ENCODE measurements around the gene BCKDHB. TPM values are rescaled to one million over a fixed set of nuclear protein-coding genes. Genes with fewer than 3 reads are reported as not detected.

Gene BCKDHB
- polyA plus RNA-seq, 1 donor (not counting 4 experiments of a cell fraction or from before 2014, with no cell fraction given) = 20.9 TPM

DNA sequence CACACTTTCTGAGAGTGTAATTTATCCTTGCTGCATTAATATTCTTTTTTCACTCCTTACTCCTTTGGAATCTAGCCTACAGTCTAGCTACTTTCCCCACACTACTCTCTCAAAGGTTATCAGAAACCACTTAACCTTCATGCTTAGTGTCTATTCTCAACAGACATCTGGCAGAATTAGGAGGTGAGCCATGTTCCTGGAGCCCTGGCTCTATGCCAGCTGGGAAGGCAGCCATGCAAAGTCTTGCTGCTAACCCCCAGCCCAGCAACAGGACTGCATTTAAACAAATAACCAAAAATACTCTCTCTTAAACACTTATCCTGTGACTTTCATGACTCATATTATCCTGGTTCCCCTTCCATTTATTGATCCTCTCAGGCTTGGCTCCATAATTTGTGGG is 260.2 kb downstream of the BCKDHB start:
- H3K27ac ChIP-seq (ENCODE audit: control insufficient read depth, insufficient read depth, low read length) = no peak overlapping the region
- no peak overlapping the region for H3K9ac ChIP-seq (ENCODE audit: control insufficient read depth, extremely low read depth, insufficient read depth, low read length)
- H3K4me3 ChIP-seq (ENCODE audit: control insufficient read depth in 2 of 3, extremely low read depth in 1 of 3, insufficient read depth in 2 of 3, low read depth in 1 of 3, low read length in 3 of 3) = no peak overlapping the region
- H3K9me3 ChIP-seq (ENCODE audit: control insufficient read depth, low read depth, low read length) = no peaks in the 10 kb centered on the region
- no peak overlapping the region for H2AFZ ChIP-seq (ENCODE audit: control insufficient read depth, low read length)
- no peaks in the 10 kb centered on the region for H3K9me1 ChIP-seq (ENCODE audit: control insufficient read depth, extremely low read depth, insufficient read depth, low read length)
- H3K4me1 ChIP-seq (ENCODE audit: control insufficient read depth, extremely low read depth, insufficient read depth, low read length) = no peaks in the 10 kb centered on the region
- no peaks in the 10 kb centered on the region for H3K36me3 ChIP-seq (ENCODE audit: control insufficient read depth in 2 of 2, extremely low read depth in 1 of 2, insufficient read depth in 2 of 2, low read length in 2 of 2)
- TF ChIP-seq CTCF (optimal IDR thresholded peaks at IDR 0.05 in 1 of 3, IDR thresholded peaks at IDR 0.05 in 1 of 3, conservative IDR thresholded peaks at IDR 0.05 in 1 of 3; ENCODE audit: extremely low read depth in 1 of 3, insufficient read depth in 2 of 3, low read length in 3 of 3) (no peak), EZH2 (IDR thresholded peaks at IDR 0.05; ENCODE audit: low read length) (no peak)
- no peaks in the 10 kb centered on the region for H3K27me3 ChIP-seq (ENCODE audit: control insufficient read depth, extremely low read depth, insufficient read depth, low read length)
- FAIRE-seq (no peak), DNase-seq (ENCODE audit: low read depth, low spot score) (no peak)
- no peaks in the 10 kb centered on the region for H4K20me1 ChIP-seq (ENCODE audit: control insufficient read depth, extremely low read depth, insufficient read depth, low read length)
- no peak overlapping the region for H3K4me2 ChIP-seq (ENCODE audit: control insufficient read depth, extremely low read depth, insufficient read depth, low read depth, low read length)
- dilution Hi-C loops (cut with MboI; ENCODE audit: extremely low pct_ligation_motif_present, low sequenced_read_pairs) = no loop called here
- no peaks in the 10 kb centered on the region for H3K79me2 ChIP-seq (ENCODE audit: control insufficient read depth, insufficient read depth, low read length)

DNA sequence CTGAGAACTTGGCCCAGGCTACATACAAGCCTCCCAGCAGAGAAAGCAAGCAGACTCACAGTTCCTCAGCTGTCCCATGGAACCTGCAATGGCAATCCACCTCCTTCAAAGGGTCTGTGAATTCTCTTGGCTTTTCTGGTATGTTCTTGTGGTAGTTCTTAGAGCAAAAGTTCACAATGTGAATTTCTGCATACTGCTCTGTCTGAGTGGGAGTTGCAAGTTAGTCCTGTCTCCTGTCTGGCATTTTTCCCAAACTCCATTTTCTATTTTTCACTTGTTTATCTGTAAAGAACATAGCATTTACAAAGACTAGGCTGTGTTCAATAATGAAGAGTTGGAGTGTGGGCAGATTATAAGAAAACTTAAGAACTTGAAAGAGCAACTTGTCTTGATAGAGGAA is 269.9 kb downstream of the BCKDHB start:
- FAIRE-seq (no peak), DNase-seq (ENCODE audit: low read depth, low spot score) (no peak)
- no peak overlapping the region for H3K27ac ChIP-seq (ENCODE audit: control insufficient read depth, insufficient read depth, low read length)
- no peaks in the 10 kb centered on the region for H4K20me1 ChIP-seq (ENCODE audit: control insufficient read depth, extremely low read depth, insufficient read depth, low read length)
- H3K9me3 ChIP-seq (ENCODE audit: control insufficient read depth, low read depth, low read length) = no peaks in the 10 kb centered on the region
- H3K27me3 ChIP-seq (ENCODE audit: control insufficient read depth, extremely low read depth, insufficient read depth, low read length) = no peaks in the 10 kb centered on the region
- TF ChIP-seq EZH2 (IDR thresholded peaks at IDR 0.05; ENCODE audit: low read length) (no peak), CTCF (optimal IDR thresholded peaks at IDR 0.05 in 1 of 3, IDR thresholded peaks at IDR 0.05 in 1 of 3, conservative IDR thresholded peaks at IDR 0.05 in 1 of 3; ENCODE audit: extremely low read depth in 1 of 3, insufficient read depth in 2 of 3, low read length in 3 of 3) (no peak)
- no peaks in the 10 kb centered on the region for H3K79me2 ChIP-seq (ENCODE audit: control insufficient read depth, insufficient read depth, low read length)
- no peaks in the 10 kb centered on the region for H3K9me1 ChIP-seq (ENCODE audit: control insufficient read depth, extremely low read depth, insufficient read depth, low read length)
- dilution Hi-C loops (cut with MboI; ENCODE audit: extremely low pct_ligation_motif_present, low sequenced_read_pairs) = no loop called here
- no peak overlapping the region for H3K4me3 ChIP-seq (ENCODE audit: control insufficient read depth in 2 of 3, extremely low read depth in 1 of 3, insufficient read depth in 2 of 3, low read depth in 1 of 3, low read length in 3 of 3)
- H3K4me2 ChIP-seq (ENCODE audit: control insufficient read depth, extremely low read depth, insufficient read depth, low read depth, low read length) = no peak overlapping the region
- H2AFZ ChIP-seq (ENCODE audit: control insufficient read depth, low read length) = no peak overlapping the region
- no peaks in the 10 kb centered on the region for H3K36me3 ChIP-seq (ENCODE audit: control insufficient read depth in 2 of 2, extremely low read depth in 1 of 2, insufficient read depth in 2 of 2, low read length in 2 of 2)
- H3K9ac ChIP-seq (ENCODE audit: control insufficient read depth, extremely low read depth, insufficient read depth, low read length) = no peak overlapping the region
- H3K4me1 ChIP-seq (ENCODE audit: control insufficient read depth, extremely low read depth, insufficient read depth, low read length) = no peaks in the 10 kb centered on the region
